ENCODE measurements around the gene PXDN.

Gene PXDN

DNA sequence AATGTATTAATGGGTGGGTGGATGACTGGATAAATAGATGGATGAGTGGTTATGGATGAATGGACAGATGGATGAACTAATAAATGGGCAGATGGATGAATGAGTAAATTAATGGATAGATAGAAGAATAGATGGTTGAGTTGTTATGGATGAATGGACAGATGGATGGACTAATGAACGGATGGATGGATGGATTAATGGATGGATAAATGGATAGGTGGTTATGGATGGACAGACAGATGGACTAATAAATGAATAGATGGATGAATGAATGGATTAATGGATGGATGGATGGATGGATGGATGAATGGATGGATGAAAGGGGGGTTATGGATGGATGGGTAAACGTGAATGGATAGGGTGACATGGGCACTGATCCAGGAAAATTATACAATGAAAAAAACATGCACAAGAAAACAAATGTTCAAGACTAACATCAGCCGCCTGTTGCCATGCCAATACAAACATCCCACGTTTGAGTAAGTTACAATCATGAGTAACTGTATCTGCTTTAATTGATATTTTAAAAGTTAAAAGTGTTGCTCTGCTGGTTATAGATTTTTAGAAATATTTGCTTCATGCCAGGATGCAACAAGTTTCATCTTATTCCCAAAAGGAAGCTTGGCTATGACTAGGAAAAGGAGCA lies 20.8 kb downstream of the PXDN start:
- Histone ChIP-seq H3K9me3 (ENCODE audit: control insufficient read depth, insufficient read depth, low read length) (peaks cover 3% of the 10 kb centered on the region; the same call in 1 of the 2 replicates), H3F3A (ENCODE audit: control insufficient read depth, insufficient read depth) (no peaks in the 10 kb centered on the region), H3K36me3 (ENCODE audit: control insufficient read depth, low read length) (no peaks in the 10 kb centered on the region), H3K27ac (ENCODE audit: low read depth, low read length) (no peak overlapping the region), H3K27me3 (ENCODE audit: control insufficient read depth, low read length) (no peaks in the 10 kb centered on the region), H3K79me2 (ENCODE audit: control insufficient read depth, low read length) (no peaks in the 10 kb centered on the region), H3K4me3 (ENCODE audit: low read length) (no peak overlapping the region), H4K20me1 (ENCODE audit: control insufficient read depth, insufficient read depth, low read depth, low read length) (no peaks in the 10 kb centered on the region), H3K4me1 (ENCODE audit: control insufficient read depth, low read length) (no peaks in the 10 kb centered on the region), H3K4me2 (ENCODE audit: low read length) (no peak overlapping the region), H3K9me2 (replicated peaks; ENCODE audit: control insufficient read depth, low read length) (no peaks in the 10 kb centered on the region)
- no peak for TF ChIP-seq EZH2phosphoT487 (IDR thresholded peaks at IDR 0.05; ENCODE audit: borderline replicate concordance, low read length)

DNA sequence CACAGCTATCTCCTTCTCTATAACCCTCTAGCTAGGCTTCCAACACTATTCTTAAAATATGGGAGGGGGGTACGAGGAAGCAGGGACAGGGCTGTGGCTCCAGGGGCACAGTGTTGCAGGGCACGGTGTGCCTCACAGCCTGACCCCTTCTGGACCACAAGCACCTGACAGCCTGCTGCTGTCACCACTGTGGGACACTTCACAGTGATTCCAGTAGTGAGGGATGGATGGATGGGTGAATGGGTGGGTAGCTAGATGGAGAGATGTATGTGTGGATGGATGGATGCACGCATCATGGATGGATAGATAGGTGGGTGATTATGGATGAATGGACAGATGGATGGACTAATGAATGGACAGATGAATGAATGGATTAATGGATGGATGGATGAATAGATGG lies 21.6 kb downstream of the PXDN start:
- Histone ChIP-seq H3K27ac (ENCODE audit: low read depth, low read length) (no peak overlapping the region), H3K79me2 (ENCODE audit: control insufficient read depth, low read length) (no peaks in the 10 kb centered on the region)

DNA sequence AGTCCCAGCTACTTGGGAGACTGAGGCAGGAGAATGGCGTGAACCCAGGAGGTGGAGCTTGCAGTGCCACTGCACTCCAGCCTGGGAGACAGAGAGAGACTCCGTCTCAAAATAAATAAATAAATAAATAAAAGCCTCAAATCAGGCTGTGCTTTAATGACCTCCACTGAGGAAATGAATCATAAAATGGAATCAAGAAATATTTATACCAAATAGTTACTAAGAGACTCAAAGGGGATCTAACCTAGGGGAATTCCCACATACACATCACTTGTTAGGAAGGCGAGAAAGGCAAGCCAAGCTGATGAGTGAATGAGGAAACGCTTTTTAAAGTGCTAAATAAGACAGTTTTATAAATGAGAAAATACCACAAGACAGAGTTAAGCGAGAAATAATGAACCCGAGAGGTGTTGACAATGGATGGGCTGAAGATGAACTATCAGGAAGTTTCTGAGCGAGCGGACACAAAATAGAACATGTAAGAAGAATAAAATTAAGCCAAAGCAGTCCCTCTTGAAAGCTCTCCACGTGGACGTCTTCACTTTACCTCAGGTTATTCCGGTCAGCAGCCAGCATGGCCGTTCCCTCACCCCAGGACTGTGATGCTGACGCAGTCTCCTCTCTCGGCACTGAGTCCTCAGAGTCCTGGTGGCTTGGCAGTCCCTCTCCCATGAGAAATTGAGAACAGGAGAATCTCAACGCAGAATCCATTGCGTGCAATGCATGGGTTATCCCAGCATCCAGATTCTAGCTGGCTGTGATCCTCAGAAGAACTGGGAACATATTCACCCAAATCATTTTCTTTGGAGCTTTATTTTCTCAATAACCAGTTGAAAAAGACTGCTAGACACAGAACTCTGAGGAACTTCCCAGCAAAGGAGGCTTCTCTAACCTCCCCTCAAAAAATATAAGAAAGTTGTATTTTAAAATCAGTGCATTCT lies 22.3 kb downstream of the PXDN start:
- Histone ChIP-seq H3K4me3 (ENCODE audit: low read length) (no peak overlapping the region), H3F3A (ENCODE audit: control insufficient read depth, insufficient read depth) (no peaks in the 10 kb centered on the region), H3K27ac (ENCODE audit: low read depth, low read length) (no peak overlapping the region), H3K27me3 (ENCODE audit: control insufficient read depth, low read length) (no peaks in the 10 kb centered on the region), H3K36me3 (ENCODE audit: control insufficient read depth, low read length) (no peaks in the 10 kb centered on the region), H3K9me2 (replicated peaks; ENCODE audit: control insufficient read depth, low read length) (no peaks in the 10 kb centered on the region), H4K20me1 (ENCODE audit: control insufficient read depth, insufficient read depth, low read depth, low read length) (no peaks in the 10 kb centered on the region), H3K4me1 (ENCODE audit: control insufficient read depth, low read length) (no peaks in the 10 kb centered on the region), H3K4me2 (ENCODE audit: low read length) (no peak overlapping the region), H3K79me2 (ENCODE audit: control insufficient read depth, low read length) (no peaks in the 10 kb centered on the region), H3K9me3 (ENCODE audit: control insufficient read depth, insufficient read depth, low read length) (peaks cover 10% of the 10 kb centered on the region)
- TF ChIP-seq, protein P1, sequence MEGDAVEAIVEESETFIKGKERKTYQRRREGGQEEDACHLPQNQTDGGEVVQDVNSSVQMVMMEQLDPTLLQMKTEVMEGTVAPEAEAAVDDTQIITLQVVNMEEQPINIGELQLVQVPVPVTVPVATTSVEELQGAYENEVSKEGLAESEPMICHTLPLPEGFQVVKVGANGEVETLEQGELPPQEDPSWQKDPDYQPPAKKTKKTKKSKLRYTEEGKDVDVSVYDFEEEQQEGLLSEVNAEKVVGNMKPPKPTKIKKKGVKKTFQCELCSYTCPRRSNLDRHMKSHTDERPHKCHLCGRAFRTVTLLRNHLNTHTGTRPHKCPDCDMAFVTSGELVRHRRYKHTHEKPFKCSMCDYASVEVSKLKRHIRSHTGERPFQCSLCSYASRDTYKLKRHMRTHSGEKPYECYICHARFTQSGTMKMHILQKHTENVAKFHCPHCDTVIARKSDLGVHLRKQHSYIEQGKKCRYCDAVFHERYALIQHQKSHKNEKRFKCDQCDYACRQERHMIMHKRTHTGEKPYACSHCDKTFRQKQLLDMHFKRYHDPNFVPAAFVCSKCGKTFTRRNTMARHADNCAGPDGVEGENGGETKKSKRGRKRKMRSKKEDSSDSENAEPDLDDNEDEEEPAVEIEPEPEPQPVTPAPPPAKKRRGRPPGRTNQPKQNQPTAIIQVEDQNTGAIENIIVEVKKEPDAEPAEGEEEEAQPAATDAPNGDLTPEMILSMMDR (IDR thresholded peaks at IDR 0.05; ENCODE audit: low read depth, low read length, poor library complexity, severe bottlenecking), result no peak
- TF ChIP-seq EZH2phosphoT487 (IDR thresholded peaks at IDR 0.05; ENCODE audit: borderline replicate concordance, low read length), result no peak

More for the DNA sequence above, 21.6 kb downstream of the PXDN start:
- Histone ChIP-seq H3K4me1 (ENCODE audit: control insufficient read depth, low read length) (no peaks in the 10 kb centered on the region), H4K20me1 (ENCODE audit: control insufficient read depth, insufficient read depth, low read depth, low read length) (no peaks in the 10 kb centered on the region), H3K36me3 (ENCODE audit: control insufficient read depth, low read length) (no peaks in the 10 kb centered on the region), H3F3A (ENCODE audit: control insufficient read depth, insufficient read depth) (no peaks in the 10 kb centered on the region), H3K4me3 (ENCODE audit: low read length) (no peak overlapping the region), H3K9me2 (replicated peaks; ENCODE audit: control insufficient read depth, low read length) (no peaks in the 10 kb centered on the region), H3K9me3 (ENCODE audit: control insufficient read depth, insufficient read depth, low read length) (peaks cover 9% of the 10 kb centered on the region), H3K27me3 (ENCODE audit: control insufficient read depth, low read length) (no peaks in the 10 kb centered on the region), H3K4me2 (ENCODE audit: low read length) (no peak overlapping the region)
- TF ChIP-seq, protein P1 (IDR thresholded peaks at IDR 0.05; ENCODE audit: low read depth, low read length, poor library complexity, severe bottlenecking), result no peak
- TF ChIP-seq EZH2phosphoT487 (IDR thresholded peaks at IDR 0.05; ENCODE audit: borderline replicate concordance, low read length), result no peak

All from DOHH2 (cell line).